Endothelial cell of umbilical vein (primary cell): ENCODE results near the gene KHSRP.

Experiments
- CTCF ChIP-seq, 2 donors: IDR thresholded peaks; 1 replicate in 1 of 2; 2 replicates in 1 of 2; pipeline ENCODE4 v1.5.1; 2011; ENCODE audit warnings: low read length in 2 of 2, mild to moderate bottlenecking in 2 of 2, moderate library complexity in 2 of 2, control low read depth in 1 of 2, inconsistent platforms in 1 of 2, low read depth in 1 of 2; ENCODE audit not compliant: insufficient read depth in 1 of 2; ENCODE audit errors: extremely low read depth in 1 of 2
- EZH2 ChIP-seq: IDR thresholded peaks from 2 replicates; pipeline ENCODE4 v1.6.1; 2012; ENCODE audit warnings: borderline replicate concordance, low read depth, mild to moderate bottlenecking, moderate library complexity, low read length, inconsistent platforms; ENCODE audit not compliant: severe bottlenecking
- FOS ChIP-seq: IDR thresholded peaks from 2 replicates; pipeline ENCODE4 v1.6.1; 2011; ENCODE audit warnings: mild to moderate bottlenecking, low read length, moderate library complexity, borderline replicate concordance; ENCODE audit not compliant: insufficient read depth
- GATA2 ChIP-seq: IDR thresholded peaks from 2 replicates; pipeline ENCODE4 v1.7.0; 2011; ENCODE audit warnings: low read depth, mild to moderate bottlenecking, moderate library complexity, mixed read lengths, low read length; ENCODE audit not compliant: insufficient read length, insufficient read depth
- JUN ChIP-seq: IDR thresholded peaks from 2 replicates; pipeline ENCODE4 v1.6.1; 2011; ENCODE audit warnings: borderline replicate concordance, low read depth; ENCODE audit not compliant: insufficient read length, insufficient read depth
- MYC ChIP-seq: IDR thresholded peaks from one replicate; pipeline ENCODE4 v1.6.1; 2011; ENCODE audit warnings: mild to moderate bottlenecking, low read depth, low read length
- POLR2A ChIP-seq: IDR thresholded peaks from 2 replicates; pipeline ENCODE4 v1.6.1; 2012; ENCODE audit warnings: low read depth, mild to moderate bottlenecking, control low read depth, low read length
- POLR2AphosphoS5 ChIP-seq: IDR thresholded peaks from 2 replicates; pipeline ENCODE4 v1.6.1; 2012; ENCODE audit warnings: low read depth, mild to moderate bottlenecking, control low read depth, low read length, moderate library complexity; ENCODE audit not compliant: insufficient read depth
- TF ChIP-seq, protein P1 (sequence below): IDR thresholded peaks from 2 replicates; pipeline ENCODE4 v1.6.1; 2011; ENCODE audit not compliant: insufficient read depth, insufficient read length

GRCh38 chr19:6394831-6395230 is 29.8 kb downstream of the KHSRP start:
- TF ChIP-seq CTCF (IDR thresholded peaks at IDR 0.05; ENCODE audit: extremely low read depth in 1 of 2, insufficient read depth in 1 of 2, low read depth in 1 of 2, low read length in 2 of 2) (no peak), POLR2A (no peak), JUN (no peak), MYC (no peak), POLR2AphosphoS5 (no peak), EZH2 (no peak), FOS (no peak), GATA2 (no peak)
- TF ChIP-seq, protein P1, sequence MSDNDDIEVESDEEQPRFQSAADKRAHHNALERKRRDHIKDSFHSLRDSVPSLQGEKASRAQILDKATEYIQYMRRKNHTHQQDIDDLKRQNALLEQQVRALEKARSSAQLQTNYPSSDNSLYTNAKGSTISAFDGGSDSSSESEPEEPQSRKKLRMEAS, result no peak
